BLaER1 treated with 17β-estradiol and CSF1 and Interleukin-3, amounts not matched to agents 10 nM and 100 nM (cell line): ENCODE measurements around the gene DYNLT5.
"Not testable (repeated sequence)": the region's sequence is repeated elsewhere in the genome, so short reads cannot be mapped to it uniquely, and the experiment has no call there.

ENCODE experiments used
- H3K27ac ChIP-seq, 11 experiments: shearing (Covaris generic); formaldehyde crosslinking; 2 replicates each; pipeline ENCODE4 v1.8.1; 2022
- H3K27me3 ChIP-seq, 11 experiments: shearing (Covaris generic); formaldehyde crosslinking; 2 replicates each; pipeline ENCODE4 v1.8.1; 2022
- H3K36me3 ChIP-seq, 11 experiments: shearing (Covaris generic); formaldehyde crosslinking; 2 replicates each; pipeline ENCODE4 v1.8.1; 2022
- H3K4me1 ChIP-seq, 10 experiments: shearing (Covaris generic); formaldehyde crosslinking; 2 replicates each; pipeline ENCODE4 v1.8.1; 2022
- H3K4me2 ChIP-seq, 11 experiments: shearing (Covaris generic); formaldehyde crosslinking; 2 replicates each; pipeline ENCODE4 v1.8.1; 2022
- H3K4me3 ChIP-seq, 10 experiments: shearing (Covaris generic); formaldehyde crosslinking; 2 replicates each; pipeline ENCODE4 v1.8.1; 2022
- H3K9ac ChIP-seq, 11 experiments: shearing (Covaris generic); formaldehyde crosslinking; 2 replicates each; pipeline ENCODE4 v1.8.1; 2022
- H3K9me3 ChIP-seq, 11 experiments: shearing (Covaris generic); formaldehyde crosslinking; replicated peaks in 1 of 11; 2 replicates each; pipeline ENCODE4 v1.8.1; 2022
- H4K20me1 ChIP-seq, 11 experiments: shearing (Covaris generic); formaldehyde crosslinking; 2 replicates each; pipeline ENCODE4 v1.8.1; 2022
- Cebpa-rat ChIP-seq, 11 experiments: shearing (Covaris generic); IDR thresholded peaks; 2 replicates each; pipeline ENCODE4 v1.8.1; 2022

The DYNLT5 gene

DNA sequence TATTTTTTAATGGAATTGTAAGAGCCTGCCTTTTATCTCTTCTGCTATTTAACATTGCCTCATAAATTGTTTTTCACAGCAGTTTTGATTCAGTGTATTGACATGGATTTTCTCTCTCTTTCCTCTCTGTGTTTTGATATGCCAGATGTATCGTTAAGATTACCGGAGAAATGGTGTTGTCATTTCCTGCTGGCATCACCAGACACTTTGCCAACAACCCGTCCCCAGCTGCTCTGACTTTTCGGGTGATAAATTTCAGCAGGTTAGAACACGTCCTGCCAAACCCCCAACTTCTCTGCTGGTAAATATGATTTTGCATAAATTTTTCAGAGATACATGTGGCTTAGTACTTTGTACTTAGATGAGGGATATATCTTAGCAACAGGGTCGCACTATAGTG, 23.1 kb upstream of the DYNLT5 start:
- H3K4me2 ChIP-seq, result peak overlapping the region in 7 of 11 experiments; percentile 0 to 51 (median 12); a peak in 7 of 22 replicates
- H3K27ac ChIP-seq, result peak overlapping the region in 10 of 11 experiments; percentile 6 to 72 (median 63); a peak in 19 of 22 replicates
- H3K36me3 ChIP-seq, result no peaks in the 10 kb centered on the region
- H3K27me3 ChIP-seq, result no peaks in the 10 kb centered on the region
- H3K4me1 ChIP-seq, result peaks cover 6 to 48% (median 29%) of the 10 kb centered on the region in 10 experiments; a peak in 19 of 20 replicates
- H4K20me1 ChIP-seq, result no peaks in the 10 kb centered on the region
- H3K9me3 ChIP-seq, result peaks cover 0 to 12% (median 0%) of the 10 kb centered on the region in 11 experiments; a peak in 3 of 22 replicates
- H3K4me3 ChIP-seq, result no peak overlapping the region
- TF ChIP-seq Cebpa-rat (IDR thresholded peaks at IDR 0.05), result no peak
- H3K9ac ChIP-seq, result peak overlapping the region in 1 of 11 experiments; percentile 7; a peak in 1 of 22 replicates

DNA sequence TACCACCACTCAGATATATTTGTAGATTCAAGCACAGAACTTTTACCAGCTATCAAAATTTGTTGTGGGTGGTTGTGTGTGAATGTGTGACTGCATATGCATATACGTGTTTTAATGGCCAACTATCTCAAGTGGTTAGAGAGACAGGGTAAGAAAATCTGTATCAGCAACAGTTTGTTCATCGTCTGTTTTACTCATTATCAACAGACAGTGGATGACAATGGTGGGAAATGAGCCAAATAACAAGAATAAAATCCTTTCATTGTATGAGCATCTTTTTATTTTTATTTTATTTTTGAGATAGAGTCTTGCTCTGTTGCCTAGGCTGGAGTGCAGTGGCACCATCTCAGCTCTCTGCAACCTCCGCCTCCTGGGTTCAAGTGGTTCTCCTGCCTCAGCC, 22.7 kb upstream of the DYNLT5 start:
- no peak for TF ChIP-seq Cebpa-rat (IDR thresholded peaks at IDR 0.05)
- Histone ChIP-seq H3K4me2 (peak overlapping the region in 7 of 11 experiments; percentile 0 to 51 (median 12); a peak in 6 of 22 replicates), H3K27ac (peak overlapping the region in 10 of 11 experiments; percentile 6 to 72 (median 60); a peak in 18 of 22 replicates), H3K9me3 (peaks cover 0 to 12% (median 0%) of the 10 kb centered on the region in 11 experiments; a peak in 3 of 22 replicates), H3K4me1 (peaks cover 6 to 52% (median 30%) of the 10 kb centered on the region in 10 experiments; a peak in 19 of 20 replicates), H3K9ac (no peak overlapping the region; a peak in 1 of 22 replicates), H3K4me3 (no peak overlapping the region), H4K20me1 (no peaks in the 10 kb centered on the region), H3K27me3 (no peaks in the 10 kb centered on the region), H3K36me3 (no peaks in the 10 kb centered on the region)

DNA sequence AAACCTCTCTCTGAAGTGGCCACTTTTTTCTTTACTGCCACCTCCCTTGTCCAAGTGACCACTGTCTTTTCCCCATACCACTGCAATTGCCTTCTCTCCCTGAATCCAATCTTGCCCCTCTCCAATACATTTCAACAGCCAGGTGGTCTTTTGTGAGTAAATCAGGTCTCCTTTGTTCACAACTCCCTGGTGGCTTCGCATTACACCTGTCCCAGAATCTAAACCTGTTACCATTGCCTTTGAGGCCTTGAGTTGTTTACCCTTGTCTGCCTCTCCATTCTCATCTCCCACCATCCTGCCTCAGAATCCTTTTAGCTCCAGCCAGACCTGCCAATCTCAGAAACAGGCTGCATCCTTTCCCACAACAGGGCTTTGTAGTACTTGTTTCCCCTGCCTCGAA, 21.8 kb upstream of the DYNLT5 start:
- Histone ChIP-seq H3K36me3 (no peaks in the 10 kb centered on the region), H3K4me2 (peak overlapping the region in 2 of 11 experiments; percentile 69 to 75; a peak in 2 of 22 replicates), H3K27ac (peak overlapping the region in 9 of 11 experiments; percentile 7 to 91 (median 27); a peak in 12 of 22 replicates), H3K9me3 (peaks cover 0 to 12% (median 0%) of the 10 kb centered on the region in 11 experiments; a peak in 3 of 22 replicates), H4K20me1 (no peaks in the 10 kb centered on the region), H3K27me3 (no peaks in the 10 kb centered on the region), H3K4me1 (peaks cover 6 to 56% (median 30%) of the 10 kb centered on the region in 10 experiments; a peak in 19 of 20 replicates), H3K9ac (no peak overlapping the region), H3K4me3 (no peak overlapping the region)
- no peak for TF ChIP-seq Cebpa-rat (IDR thresholded peaks at IDR 0.05)

GRCh38 chr1:66731170-66731865, 20.9 kb upstream of the DYNLT5 start:
- peaks cover 0 to 12% (median 0%) of the 10 kb centered on the region in 11 experiments; a peak in 3 of 22 replicates for H3K9me3 ChIP-seq
- peaks cover 6 to 54% (median 30%) of the 10 kb centered on the region in 10 experiments; a peak in 19 of 20 replicates for H3K4me1 ChIP-seq
- H3K9ac ChIP-seq, result peak overlapping the region in 1 of 11 experiments; percentile 73; a peak in 2 of 22 replicates
- peak overlapping the region; percentile 12 to 91 (median 78); a peak in 20 of 22 replicates for H3K27ac ChIP-seq
- no peaks in the 10 kb centered on the region for H3K27me3 ChIP-seq
- peak overlapping the region in 7 of 11 experiments; percentile 35 to 75 (median 63); a peak in 10 of 22 replicates for H3K4me2 ChIP-seq
- no peak for TF ChIP-seq Cebpa-rat (IDR thresholded peaks at IDR 0.05)
- no peaks in the 10 kb centered on the region for H4K20me1 ChIP-seq
- H3K36me3 ChIP-seq, result no peaks in the 10 kb centered on the region
- H3K4me3 ChIP-seq, result no peak overlapping the region

DNA sequence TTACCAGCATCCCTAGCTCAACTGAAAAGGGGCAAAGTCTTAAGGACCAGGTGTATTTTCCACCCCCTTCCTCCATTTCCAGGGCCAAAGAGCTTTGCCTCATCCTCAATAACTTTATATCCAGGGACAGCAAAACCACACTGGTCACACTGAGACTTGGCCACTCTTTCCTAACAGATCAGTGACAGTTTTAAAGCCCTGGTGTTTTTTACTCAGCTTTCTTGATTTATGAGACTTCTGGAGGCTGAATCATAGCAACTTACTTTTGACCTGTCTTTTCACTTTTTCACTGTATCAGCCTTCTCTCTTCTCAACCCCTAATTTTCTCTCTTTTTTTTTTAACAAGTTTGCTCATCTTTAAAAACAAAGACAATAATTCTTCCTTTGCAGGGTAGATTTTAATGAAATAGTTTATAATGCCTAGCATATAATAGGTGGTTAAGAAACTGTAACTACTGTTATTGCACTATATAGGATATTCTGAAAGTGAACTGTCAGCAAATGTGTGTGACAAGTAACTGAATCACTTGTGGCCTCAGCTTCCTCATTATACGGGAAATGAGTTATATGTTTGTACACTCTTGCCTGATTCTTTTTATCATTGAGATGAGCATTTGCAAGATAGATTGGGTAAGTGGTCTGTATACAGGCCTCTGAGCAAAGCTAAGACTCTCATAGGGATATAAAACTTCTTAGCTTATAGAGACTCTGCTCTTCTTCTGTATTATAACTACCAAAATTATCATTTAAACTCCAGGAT, 19.7 kb upstream of the DYNLT5 start:
- no peaks in the 10 kb centered on the region for H4K20me1 ChIP-seq
- TF ChIP-seq Cebpa-rat (IDR thresholded peaks at IDR 0.05), result peak in 2 of 11 experiments; percentile 62 to 78; a peak in 4 of 22 replicates
- peak overlapping the region in 10 of 11 experiments; percentile 2 to 74 (median 60); a peak in 18 of 22 replicates for H3K9ac ChIP-seq
- no peaks in the 10 kb centered on the region for H3K27me3 ChIP-seq
- peak overlapping the region in 10 of 11 experiments; percentile 19 to 75 (median 57); a peak in 18 of 22 replicates for H3K4me2 ChIP-seq
- peaks cover 6 to 55% (median 31%) of the 10 kb centered on the region in 10 experiments; a peak in 19 of 20 replicates for H3K4me1 ChIP-seq
- no peaks in the 10 kb centered on the region for H3K36me3 ChIP-seq
- H3K4me3 ChIP-seq, result no peak overlapping the region
- H3K27ac ChIP-seq, result peak overlapping the region; percentile 57 to 91 (median 78)
- peaks cover 0 to 7% (median 0%) of the 10 kb centered on the region in 11 experiments; a peak in 2 of 22 replicates for H3K9me3 ChIP-seq

DNA sequence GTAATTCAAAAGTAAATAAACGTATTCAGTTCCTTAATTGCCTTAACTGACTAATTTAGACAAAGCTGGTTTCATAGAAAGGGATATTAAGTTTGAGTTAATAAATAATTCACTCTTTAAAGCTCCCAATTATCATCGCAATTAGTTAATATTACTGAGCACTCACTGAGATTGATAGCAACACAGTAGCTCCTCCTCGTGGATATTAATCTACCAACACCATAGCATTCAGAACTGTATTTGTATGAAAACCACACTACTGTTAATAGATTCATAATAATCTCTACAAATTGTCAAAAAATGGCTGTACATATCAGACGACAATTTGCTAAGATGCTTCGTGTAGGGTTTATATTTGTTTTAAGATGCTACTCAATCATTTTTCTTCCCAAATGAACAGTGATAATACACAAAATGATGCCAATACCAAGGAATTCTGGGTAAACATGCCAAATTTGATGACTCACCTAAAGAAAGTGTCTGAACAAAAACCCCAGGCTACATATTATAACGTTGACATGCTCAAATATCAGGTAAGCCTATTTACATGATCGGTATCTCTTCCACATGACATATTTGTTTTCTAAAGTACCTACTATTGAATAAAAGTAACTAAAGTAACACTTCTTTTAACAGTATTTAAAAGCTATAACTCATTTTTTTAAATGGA, 18.8 kb upstream of the DYNLT5 start:
- Histone ChIP-seq H3K4me1 (peaks cover 14 to 64% (median 39%) of the 10 kb centered on the region in 10 experiments), H3K4me2 (peak overlapping the region in 8 of 11 experiments; percentile 21 to 75 (median 50); a peak in 13 of 22 replicates), H3K27me3 (no peaks in the 10 kb centered on the region), H4K20me1 (no peaks in the 10 kb centered on the region), H3K9me3 (peaks cover 0 to 5% (median 0%) of the 10 kb centered on the region in 11 experiments; a peak in 2 of 22 replicates), H3K36me3 (no peaks in the 10 kb centered on the region), H3K4me3 (no peak overlapping the region), H3K27ac (peak overlapping the region; percentile 53 to 91 (median 78); a peak in 21 of 22 replicates), H3K9ac (peak overlapping the region in 9 of 11 experiments; percentile 3 to 74 (median 59); a peak in 13 of 22 replicates)
- no peak for TF ChIP-seq Cebpa-rat (IDR thresholded peaks at IDR 0.05)

GRCh38 chr1:66734531-66734930, 17.7 kb upstream of the DYNLT5 start:
- not testable (repeated sequence) for H3K9ac ChIP-seq, H3K4me3 ChIP-seq, H3K36me3 ChIP-seq, H3K9me3 ChIP-seq, H3K27me3 ChIP-seq, H4K20me1 ChIP-seq
- Histone ChIP-seq H3K27ac (peak overlapping the region in 9 of 11 experiments; percentile 18 to 54 (median 35); a peak in 10 of 22 replicates), H3K4me2 (peak overlapping the region in 3 of 11 experiments; percentile 13 to 39 (median 29); a peak in 3 of 22 replicates), H3K4me1 (peaks cover 25 to 66% (median 44%) of the 10 kb centered on the region in 10 experiments)

GRCh38 chr1:66737836-66738235, 14.4 kb upstream of the DYNLT5 start:
- H4K20me1 ChIP-seq, result no peaks in the 10 kb centered on the region
- H3K9ac ChIP-seq, result no peak overlapping the region
- H3K4me3 ChIP-seq, result no peak overlapping the region
- H3K36me3 ChIP-seq, result no peaks in the 10 kb centered on the region
- H3K4me2 ChIP-seq, result peak overlapping the region in 10 of 11 experiments; percentile 73 to 85 (median 80); a peak in 18 of 22 replicates
- peaks cover 0 to 16% (median 9%) of the 10 kb centered on the region in 11 experiments; a peak in 11 of 22 replicates for H3K9me3 ChIP-seq
- no peak for TF ChIP-seq Cebpa-rat (IDR thresholded peaks at IDR 0.05)
- no peaks in the 10 kb centered on the region for H3K27me3 ChIP-seq
- peaks cover 24 to 54% (median 37%) of the 10 kb centered on the region in 10 experiments for H3K4me1 ChIP-seq
- no peak overlapping the region; a peak in 1 of 22 replicates for H3K27ac ChIP-seq
